IMR-90 (cell line): ENCODE results near the gene SAMD4B. TPM values are rescaled to one million over a fixed set of nuclear protein-coding genes. Genes with fewer than 3 reads are reported as not detected.

Experiments
- ATAC-seq: fragments of 200-7000 bp; cut with Tn5 transposase; 2 replicates; pipeline ENCODE4 v1.9.1; 2020; ENCODE audit warnings: low read depth, mild to moderate bottlenecking, moderate library complexity
- BruUV-seq: library from RNA; stranded (reverse); fragments of 400-500 nt; replicated peaks from 2 replicates; lab custom pipeline; 2021; lab: Mats Ljungman, UMichigan
- CTCF ChIA-PET: fragments of 300-600 bp; formaldehyde crosslinking; extraction: SDS; loops from one replicate; lab custom pipeline; 2021; ENCODE audit warnings: antibody characterized with exemption; lab: Yijun Ruan, JAX
- POLR2A ChIA-PET: fragments of 300-600 bp; sonication (Branson Sonifier 250); formaldehyde crosslinking; loops from one replicate; lab custom pipeline; 2022; ENCODE audit warnings: antibody characterized with exemption; ENCODE audit not compliant: unreplicated experiment; lab: Charles Lee
- DNase-seq: peaks from one replicate; pipeline ENCODE4 v3.0.0; 2013
- H2AFZ ChIP-seq: replicated peaks from 2 replicates; pipeline ENCODE3; 2013; ENCODE audit warnings: low read length, mild to moderate bottlenecking; ENCODE audit not compliant: poor library complexity
- H2AK5ac ChIP-seq: 2 replicates; pipeline ENCODE4 v1.6.1; 2013; ENCODE audit warnings: low read depth, low read length, inconsistent platforms
- H2AK9ac ChIP-seq: replicated peaks from 2 replicates; pipeline ENCODE3; 2013; ENCODE audit warnings: mild to moderate bottlenecking, low read depth, low read length, moderate library complexity; ENCODE audit not compliant: poor library complexity
- H2BK120ac ChIP-seq: 2 replicates; pipeline ENCODE4 v1.6.1; 2013; ENCODE audit warnings: low read depth, low read length, inconsistent platforms
- H2BK15ac ChIP-seq: 3 replicates; pipeline ENCODE4 v1.6.1; 2013; ENCODE audit warnings: low read depth, low read length, inconsistent platforms
- H2BK20ac ChIP-seq: 2 replicates; pipeline ENCODE4 v1.6.1; 2013; ENCODE audit warnings: low read depth, mild to moderate bottlenecking, inconsistent platforms, low read length, moderate library complexity
- H2BK5ac ChIP-seq: 2 replicates; pipeline ENCODE4 v1.6.1; 2013; ENCODE audit warnings: mild to moderate bottlenecking, low read depth, low read length, inconsistent platforms; ENCODE audit not compliant: poor library complexity, severe bottlenecking
- H3K14ac ChIP-seq: replicated peaks from 2 replicates; pipeline ENCODE4 v1.6.1; 2013; ENCODE audit warnings: low read depth, low read length, inconsistent platforms
- H3K18ac ChIP-seq: 2 replicates; pipeline ENCODE4 v1.6.1; 2013; ENCODE audit warnings: low read depth, low read length, control low read depth
- H3K23ac ChIP-seq: 2 replicates; pipeline ENCODE4 v1.6.1; 2013; ENCODE audit warnings: low read depth, low read length, inconsistent platforms
- H3K27ac ChIP-seq: 2 replicates; pipeline ENCODE4 v1.5.1; 2013; ENCODE audit warnings: mild to moderate bottlenecking, control low read depth, low read length; ENCODE audit not compliant: insufficient read depth
- H3K27me3 ChIP-seq: 2 replicates; pipeline ENCODE4 v1.6.1; 2013; ENCODE audit warnings: low read length; ENCODE audit not compliant: control insufficient read depth, insufficient read depth
- H3K36me3 ChIP-seq: 2 replicates; pipeline ENCODE4 v1.6.1; 2013; ENCODE audit warnings: low read length, mixed read lengths; ENCODE audit not compliant: control insufficient read depth, insufficient read depth
- H3K4ac ChIP-seq: 2 replicates; pipeline ENCODE4 v1.6.1; 2013; ENCODE audit warnings: low read depth, low read length, inconsistent platforms
- H3K4me1 ChIP-seq: 2 replicates; pipeline ENCODE4 v1.6.1; 2013; ENCODE audit warnings: low read length, mixed read lengths; ENCODE audit not compliant: control insufficient read depth, insufficient read depth
- H3K4me2 ChIP-seq: 2 replicates; pipeline ENCODE4 v1.6.1; 2013; ENCODE audit warnings: low read depth, mild to moderate bottlenecking, control low read depth, low read length, moderate library complexity
- H3K4me3 ChIP-seq: 2 replicates; pipeline ENCODE4 v1.5.1; 2013; ENCODE audit warnings: low read depth, mild to moderate bottlenecking, control low read depth, low read length, moderate library complexity; ENCODE audit not compliant: insufficient read depth
- H3K56ac ChIP-seq: 2 replicates; pipeline ENCODE4 v1.6.1; 2013; ENCODE audit warnings: low read length, inconsistent platforms; ENCODE audit not compliant: insufficient read depth; ENCODE audit errors: extremely low read depth
- H3K79me1 ChIP-seq, 2 experiments: 2 replicates each; pipeline ENCODE4 v1.6.1; 2013; ENCODE audit warnings: low read length in 2 of 2, inconsistent platforms in 1 of 2, low read depth in 1 of 2
- H3K9ac ChIP-seq: 2 replicates; pipeline ENCODE4 v1.6.1; 2013; ENCODE audit warnings: low read depth, low read length, control low read depth
- H3K9me1 ChIP-seq: 2 replicates; pipeline ENCODE4 v1.6.1; 2013; ENCODE audit warnings: low read length, inconsistent platforms; ENCODE audit not compliant: insufficient read depth
- H3K9me3 ChIP-seq: 2 replicates; pipeline ENCODE4 v1.6.1; 2013; ENCODE audit warnings: low read length; ENCODE audit not compliant: control insufficient read depth, insufficient read depth
- H4K20me1 ChIP-seq: 2 replicates; pipeline ENCODE4 v1.6.1; 2013; ENCODE audit warnings: low read length, inconsistent platforms; ENCODE audit not compliant: insufficient read depth
- H4K5ac ChIP-seq: 2 replicates; pipeline ENCODE4 v1.6.1; 2013; ENCODE audit warnings: mild to moderate bottlenecking, low read depth, low read length, control low read depth
- H4K8ac ChIP-seq, 2 experiments: 2 replicates each; pipeline ENCODE4 v1.6.1; 2013; ENCODE audit warnings: low read depth in 2 of 2, low read length in 2 of 2, control low read depth in 1 of 2, inconsistent platforms in 1 of 2
- H4K91ac ChIP-seq: 2 replicates; pipeline ENCODE4 v1.6.1; 2013; ENCODE audit warnings: low read depth, low read length, inconsistent platforms; ENCODE audit not compliant: insufficient read depth
- BHLHE40 ChIP-seq: fragments of 150-350 bp; IDR thresholded peaks from 2 replicates; pipeline ENCODE4 v1.6.1; 2016; ENCODE audit warnings: mild to moderate bottlenecking, low read depth, low read length
- CEBPB ChIP-seq: IDR thresholded peaks from 2 replicates; pipeline ENCODE4 v1.6.1; 2012; ENCODE audit warnings: low read depth, low read length, improper control_type of control experiment
- CHD1 ChIP-seq: IDR thresholded peaks from 2 replicates; pipeline ENCODE4 v1.6.1; 2012; ENCODE audit warnings: low read depth, low read length, improper control_type of control experiment
- MAFK ChIP-seq: IDR thresholded peaks from 2 replicates; pipeline ENCODE4 v1.6.1; 2012; ENCODE audit warnings: low read depth, low read length, improper control_type of control experiment
- NFE2L2 ChIP-seq: fragments of 150-350 bp; IDR thresholded peaks from 2 replicates; pipeline ENCODE4 v1.6.1; 2016; ENCODE audit warnings: low read depth, mild to moderate bottlenecking, low read length
- RAD21 ChIP-seq: IDR thresholded peaks from 2 replicates; pipeline ENCODE4 v1.6.1; 2012; ENCODE audit warnings: low read length, improper control_type of control experiment
- RFX5 ChIP-seq: IDR thresholded peaks from 2 replicates; pipeline ENCODE4 v1.8.0; 2012; ENCODE audit warnings: low read depth, mild to moderate bottlenecking, low read length, moderate library complexity
- SMC3 ChIP-seq: fragments of 150-350 bp; IDR thresholded peaks from 2 replicates; pipeline ENCODE4 v1.6.1; 2016; ENCODE audit warnings: low read depth, mild to moderate bottlenecking, antibody characterized with exemption, low read length, moderate library complexity
- USF2 ChIP-seq: fragments of 150-350 bp; IDR thresholded peaks from 2 replicates; pipeline ENCODE4 v1.6.1; 2017; ENCODE audit warnings: mild to moderate bottlenecking, antibody characterized with exemption, low read length, low read depth
- WGBS, 2 experiments: methylation state at CpG; one replicate each; pipeline versions ENCODE4 v1.1.5 to v1.1.7; 2013; ENCODE audit warnings: missing lambda C conversion rate in 2 of 2; ENCODE audit not compliant: insufficient read length in 1 of 2; ENCODE audit errors: extremely low coverage in 2 of 2; 5-methylcytosine and 5-hydroxymethylcytosine counted together
- dilution Hi-C: fragments of 300-500 bp; cut with HindIII; formaldehyde crosslinking; loops from one replicate; pipeline ENCODE4 v1.14.3; 2018; ENCODE audit warnings: low sequenced_read_pairs; ENCODE audit not compliant: unreplicated experiment
- in situ Hi-C: fragments of 300-500 bp; cut with MboI; formaldehyde crosslinking; loops from 3 replicates; pipeline ENCODE4 v1.14.3; 2019; ENCODE audit warnings: low sequenced_read_pairs, inconsistent platforms, mixed read lengths
- intact Hi-C: fragments of 100-400 bp; cut with micrococcal nuclease; formaldehyde crosslinking; loops from 2 replicates; pipeline ENCODE4 v1.10.0; 2022
- polyA plus RNA-seq, 3 experiments: library from polyadenylated mRNA; depleted of rRNA; stranded (reverse); fragments of >200 nt; gene quantifications; 2 replicates each; pipeline ENCODE4 v1.2.3, GENCODE V29; 2012; ENCODE audit warnings: low replicate concordance in 1 of 3
- total RNA-seq: library from RNA; depleted of rRNA; stranded (reverse); fragments of >200 nt; gene quantifications from 2 replicates; pipeline ENCODE4 v1.2.3, GENCODE V29; 2012
- TF ChIP-seq, protein P1 (sequence below): fragments of 150-350 bp; IDR thresholded peaks from 2 replicates; pipeline ENCODE4 v1.6.1; 2016; ENCODE audit warnings: low read depth, mild to moderate bottlenecking, low read length, moderate library complexity, borderline replicate concordance

SAMD4B gene
- total and polyA plus RNA-seq, 2 of the 4 experiments (the other 2 are of a cell fraction): 18.3 to 97.2 TPM

DNA sequence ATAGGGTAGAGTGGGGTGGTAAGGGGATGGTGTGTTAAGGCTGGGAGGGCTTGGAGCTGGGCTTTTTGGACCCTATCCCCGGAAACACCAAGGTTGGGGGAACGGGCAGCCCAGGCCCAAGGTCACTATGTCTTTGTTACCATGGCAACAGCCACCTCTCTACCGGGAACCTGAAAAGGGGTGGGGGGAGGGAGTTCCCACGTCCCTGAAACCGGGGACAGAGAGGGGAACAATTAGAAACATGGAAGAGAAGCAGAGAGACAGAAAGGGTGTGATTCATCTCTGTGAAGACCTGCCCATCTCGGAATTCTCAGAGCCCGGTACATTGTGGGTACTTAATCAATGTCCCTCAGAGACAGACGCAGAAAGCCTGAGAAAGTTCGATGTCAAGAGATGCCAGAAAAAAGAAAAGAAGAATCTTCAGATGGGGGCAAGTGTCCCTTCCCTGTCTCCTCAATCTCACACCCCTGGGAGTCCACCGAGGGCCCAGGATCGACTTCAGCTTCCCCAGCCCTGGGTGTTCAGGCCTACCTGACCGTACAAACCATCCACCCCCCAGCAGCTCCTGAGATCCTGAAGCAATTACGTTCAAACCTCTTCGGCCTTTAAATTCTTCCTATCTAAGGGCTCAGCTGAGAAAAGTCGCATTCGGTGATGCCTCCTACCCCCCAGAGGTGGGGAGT, 14.7 kb upstream of the SAMD4B start:
- no peak overlapping the region for H3K4me2 ChIP-seq
- no peaks in the 10 kb centered on the region for H3K9me3 ChIP-seq
- H3K56ac ChIP-seq: no peak overlapping the region
- no peaks in the 10 kb centered on the region for H3K4me1 ChIP-seq
- H2BK15ac ChIP-seq: no peak overlapping the region
- no peak overlapping the region for H3K9ac ChIP-seq
- H3K23ac ChIP-seq: no peak overlapping the region
- H4K91ac ChIP-seq: no peak overlapping the region
- H3K36me3 ChIP-seq: no peaks in the 10 kb centered on the region
- no peak overlapping the region for H3K18ac ChIP-seq
- dilution Hi-C loops (no loop called here), intact Hi-C loops (loop anchor here (1.0 to 5.0 kb wide), 5 partner anchors 115 to 365 kb away; partner anchors contain the start of gene NCCRP1), in situ Hi-C loops (loop anchor here (5.0 to 10.0 kb wide), 2 partner anchors 205 to 373 kb away; no protein-coding TSS in a partner anchor)
- DNase-seq: no peak
- BruUV-seq: no TSS peak
- H2BK5ac ChIP-seq: no peak overlapping the region
- H2AFZ ChIP-seq: peak overlapping the region; percentile 23
- H3K27me3 ChIP-seq: peaks cover 12% of the 10 kb centered on the region; the same call in 1 of the 2 replicates
- no peak overlapping the region for H2BK120ac ChIP-seq
- POLR2A ChIA-PET: no interaction called here
- H3K79me1 ChIP-seq: no peaks in the 10 kb centered on the region
- no peak overlapping the region for H3K4me3 ChIP-seq
- no peak overlapping the region for H2BK20ac ChIP-seq
- no peak overlapping the region for H3K27ac ChIP-seq
- no peaks in the 10 kb centered on the region for H4K20me1 ChIP-seq
- H2AK5ac ChIP-seq: no peak overlapping the region
- H4K5ac ChIP-seq: no peak overlapping the region
- no peaks in the 10 kb centered on the region for H3K9me1 ChIP-seq
- H3K14ac ChIP-seq: no peak overlapping the region
- 62% methylated on average over 3 of the region's 16 CpGs; no CpG with 5 or more reads in 1 of the 2 experiments for WGBS, 2 experiments
- TF ChIP-seq MAFK: no peak
- no peak for TF ChIP-seq RFX5
- no peak for TF ChIP-seq CHD1
- no peak for TF ChIP-seq USF2
- TF ChIP-seq NFE2L2: no peak
- TF ChIP-seq RAD21: no peak
- no peak for TF ChIP-seq BHLHE40
- TF ChIP-seq, protein P1, sequence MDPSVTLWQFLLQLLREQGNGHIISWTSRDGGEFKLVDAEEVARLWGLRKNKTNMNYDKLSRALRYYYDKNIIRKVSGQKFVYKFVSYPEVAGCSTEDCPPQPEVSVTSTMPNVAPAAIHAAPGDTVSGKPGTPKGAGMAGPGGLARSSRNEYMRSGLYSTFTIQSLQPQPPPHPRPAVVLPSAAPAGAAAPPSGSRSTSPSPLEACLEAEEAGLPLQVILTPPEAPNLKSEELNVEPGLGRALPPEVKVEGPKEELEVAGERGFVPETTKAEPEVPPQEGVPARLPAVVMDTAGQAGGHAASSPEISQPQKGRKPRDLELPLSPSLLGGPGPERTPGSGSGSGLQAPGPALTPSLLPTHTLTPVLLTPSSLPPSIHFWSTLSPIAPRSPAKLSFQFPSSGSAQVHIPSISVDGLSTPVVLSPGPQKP: no peak
- TF ChIP-seq SMC3: no peak
- no peak for TF ChIP-seq CEBPB
- no peak overlapping the region for H4K8ac ChIP-seq
- no peak overlapping the region for H3K4ac ChIP-seq
- CTCF ChIA-PET: interaction anchor here (0.5 to 1.0 kb wide), 4 partner anchors 205 to 349 kb away, joined by 3 to 4 read pairs (median 3); no protein-coding TSS in a partner anchor
- no peak; the same call in 1 of the 2 replicates for ATAC-seq
- H2AK9ac ChIP-seq: no peak overlapping the region
